HG03565 (cell line): ENCODE data around the gene CPNE5.
"Not testable (repeated sequence)": the region's sequence is repeated elsewhere in the genome, so short reads cannot be mapped to it uniquely, and the experiment has no call there.

Experiments
- ATAC-seq: cut with Tn5 transposase; IDR thresholded peaks from one replicate; pipeline ENCODE4 v1.9.1; 2021; ENCODE audit warnings: mild to moderate bottlenecking, moderate library complexity; ENCODE audit not compliant: unreplicated experiment

The CPNE5 gene

DNA sequence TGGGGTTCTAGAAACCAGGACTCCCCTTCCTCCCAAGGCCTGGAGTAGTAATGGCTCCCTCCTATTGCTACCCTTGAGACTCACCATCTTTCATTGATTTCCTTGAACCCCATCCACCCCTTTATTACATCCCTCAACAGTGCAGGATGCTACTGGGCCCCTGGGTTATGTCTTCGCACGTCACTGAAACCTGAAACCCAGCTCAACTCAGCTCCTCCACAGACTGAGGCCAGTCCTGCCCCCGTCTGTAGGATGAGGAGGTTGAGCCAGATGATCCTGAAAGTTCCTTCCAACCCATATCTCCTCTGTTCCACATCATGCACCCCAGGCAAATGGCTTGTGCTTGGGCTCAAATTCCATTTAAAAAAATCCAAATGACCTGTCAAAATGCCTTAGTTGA lies 21.4 kb downstream of the CPNE5 start:
- ATAC-seq = no peak

DNA sequence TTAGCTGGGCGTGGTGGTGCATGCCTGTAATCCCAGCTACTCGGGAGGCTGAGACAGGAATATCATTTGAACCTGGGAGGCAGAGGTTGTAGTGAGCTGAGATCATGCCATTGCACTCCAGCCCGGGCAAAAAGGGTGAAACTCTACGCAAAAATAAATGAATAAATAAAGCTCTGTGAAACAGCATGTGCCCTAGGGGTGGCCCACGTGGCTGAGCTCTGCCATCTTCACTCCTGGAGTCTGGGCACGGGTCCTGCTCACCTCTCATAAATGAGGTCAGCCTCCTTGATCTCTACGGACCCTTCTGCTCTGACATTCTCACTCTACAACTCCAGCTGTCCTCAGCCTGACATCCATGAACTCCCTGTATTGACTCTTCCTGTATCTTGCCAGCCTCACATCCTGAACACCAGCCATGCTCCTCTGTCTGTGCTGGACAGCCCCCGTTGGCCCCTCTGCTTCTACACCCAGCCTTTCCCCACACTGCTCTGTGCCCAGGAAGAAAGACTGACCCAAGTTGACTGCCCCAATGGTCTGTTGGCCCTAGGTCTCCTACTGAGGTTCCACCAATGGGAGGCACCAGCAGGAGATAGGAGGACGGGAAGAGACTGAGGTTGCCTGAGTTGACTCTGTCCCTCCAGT lies 21.9 kb downstream of the CPNE5 start:
- ATAC-seq = no peak

DNA sequence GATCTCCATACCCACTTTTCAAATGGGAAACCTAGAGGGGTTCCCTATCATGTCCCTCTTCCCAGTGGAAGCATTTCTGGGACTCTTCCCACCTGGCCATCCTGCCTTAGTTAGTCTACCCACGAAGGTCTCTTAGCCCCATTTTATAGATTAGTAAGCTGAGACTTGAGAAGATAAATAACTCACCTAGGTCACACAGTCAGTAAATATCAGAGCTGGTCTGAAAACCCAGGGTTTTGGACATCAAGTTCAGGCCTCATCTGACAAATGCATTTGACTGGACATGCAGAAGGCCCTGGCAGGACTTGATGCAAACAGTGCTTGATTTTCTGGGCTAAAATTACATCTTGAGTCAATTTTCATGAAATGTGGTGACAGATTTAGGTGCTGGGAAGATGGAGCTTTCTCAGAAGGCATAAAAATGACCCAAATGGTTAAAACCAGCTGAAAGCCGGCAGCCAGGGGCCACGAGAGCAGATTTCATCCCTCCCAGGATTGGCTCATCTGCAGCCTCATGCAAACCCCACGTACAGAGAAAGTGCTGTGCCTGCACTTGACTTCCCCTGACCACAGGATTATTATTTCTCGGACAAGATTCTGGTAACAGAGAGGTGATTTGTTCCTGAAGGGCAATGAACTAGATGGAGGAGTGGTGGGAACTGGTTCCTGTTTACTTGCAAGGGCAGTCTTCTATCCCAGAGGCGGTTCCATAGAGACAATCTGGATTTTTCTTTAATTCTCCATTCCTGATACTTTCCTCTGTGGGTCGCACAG lies 23.1 kb downstream of the CPNE5 start:
- ATAC-seq = no peak

DNA sequence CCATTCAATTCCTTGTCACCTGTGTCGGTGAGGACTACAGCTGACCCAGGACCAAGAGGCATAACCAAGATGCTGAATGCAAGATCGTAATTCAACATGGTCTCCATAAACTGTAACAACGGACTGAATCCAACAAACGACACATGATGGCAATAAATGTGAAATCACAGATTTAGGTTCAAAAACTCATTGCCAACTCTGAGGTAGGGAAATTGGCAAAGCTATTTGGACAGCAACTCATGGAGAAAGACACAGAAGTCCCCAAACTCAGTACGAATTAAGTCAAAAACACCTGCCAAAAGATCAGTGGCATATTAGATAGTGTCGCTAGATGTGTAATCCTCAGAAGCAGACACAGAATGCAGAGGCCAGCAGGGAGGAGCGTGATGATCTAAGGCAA lies 25.0 kb downstream of the CPNE5 start:
- no peak for ATAC-seq

DNA sequence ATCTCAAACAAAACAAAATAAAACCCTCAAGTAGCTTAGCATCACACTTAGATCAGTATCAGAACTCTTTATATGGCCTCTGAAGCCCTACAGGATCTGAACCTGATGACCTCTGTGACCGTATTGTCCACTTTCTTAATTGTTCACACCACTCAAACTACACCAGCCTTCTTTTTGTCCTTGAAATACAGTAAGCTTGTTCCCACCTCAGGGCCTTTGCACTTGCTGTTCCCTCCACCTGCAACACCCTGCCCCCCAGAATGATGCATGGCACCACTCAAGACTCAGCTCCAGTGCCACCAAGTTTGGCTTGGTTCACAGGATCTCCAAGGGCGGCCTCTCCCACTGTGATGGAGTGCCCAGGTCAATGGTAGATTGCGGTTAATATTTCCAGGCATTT lies 25.7 kb downstream of the CPNE5 start:
- no peak for ATAC-seq

DNA sequence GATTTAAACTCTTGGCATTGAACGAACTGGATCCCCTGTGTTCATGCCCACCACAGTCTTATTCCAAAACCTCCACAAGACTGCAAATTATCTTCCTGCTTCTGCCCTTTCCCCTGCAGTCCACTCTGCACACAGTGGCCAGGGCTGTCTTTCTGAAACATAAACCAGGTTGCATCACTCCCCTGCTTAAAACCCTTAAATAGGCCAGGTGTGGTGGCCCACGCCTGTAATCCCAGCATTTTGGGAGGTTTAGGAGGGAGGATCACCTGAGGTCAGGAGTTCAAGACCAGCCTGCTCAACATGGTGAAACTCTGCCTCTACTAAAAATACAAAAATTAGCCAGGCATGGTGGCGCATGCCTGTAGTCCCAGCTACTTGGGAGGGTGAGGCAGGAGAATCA lies 26.2 kb downstream of the CPNE5 start:
- not testable (repeated sequence) for ATAC-seq

DNA sequence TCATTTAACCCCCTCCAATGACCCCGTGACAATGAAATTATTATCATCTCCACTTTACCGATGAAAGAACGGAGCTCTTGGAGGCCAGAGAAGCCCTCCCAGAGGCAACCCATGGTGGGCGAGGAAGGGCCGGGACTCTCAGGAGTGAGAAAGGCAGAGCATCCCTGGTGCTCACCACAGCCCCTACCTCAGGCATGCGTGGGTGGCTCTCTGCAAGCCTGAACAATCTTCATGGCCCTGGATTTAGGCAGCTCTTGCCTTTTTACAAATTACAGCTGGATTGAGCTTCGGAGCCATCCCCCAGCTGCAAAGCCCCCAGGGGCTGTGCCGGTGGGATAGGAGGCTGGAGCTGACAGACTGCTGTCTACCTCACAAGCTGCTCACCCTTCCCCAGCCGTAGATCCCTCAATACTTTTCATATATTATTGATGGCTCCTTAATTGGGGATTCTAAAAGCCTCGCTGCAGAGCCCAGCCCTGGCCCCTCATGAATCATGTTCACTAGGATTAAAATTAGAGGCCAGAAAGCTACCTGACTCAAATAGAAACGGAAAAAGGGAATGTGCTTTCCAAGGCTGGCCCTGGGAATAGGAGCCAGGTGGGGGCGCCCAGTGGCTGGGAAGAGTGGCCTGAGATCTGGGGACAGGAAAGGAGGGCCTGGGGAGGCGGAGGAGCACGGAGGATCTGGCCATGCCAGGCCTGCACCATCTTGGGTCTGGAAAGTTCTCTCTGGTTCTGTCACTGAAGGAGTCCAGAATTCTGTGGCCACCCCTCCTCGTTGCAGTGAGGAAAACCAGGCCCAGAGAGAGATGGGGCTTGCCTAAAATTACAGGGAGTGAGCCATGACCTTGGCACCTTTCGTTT lies 29.1 kb downstream of the CPNE5 start:
- no peak for ATAC-seq

DNA sequence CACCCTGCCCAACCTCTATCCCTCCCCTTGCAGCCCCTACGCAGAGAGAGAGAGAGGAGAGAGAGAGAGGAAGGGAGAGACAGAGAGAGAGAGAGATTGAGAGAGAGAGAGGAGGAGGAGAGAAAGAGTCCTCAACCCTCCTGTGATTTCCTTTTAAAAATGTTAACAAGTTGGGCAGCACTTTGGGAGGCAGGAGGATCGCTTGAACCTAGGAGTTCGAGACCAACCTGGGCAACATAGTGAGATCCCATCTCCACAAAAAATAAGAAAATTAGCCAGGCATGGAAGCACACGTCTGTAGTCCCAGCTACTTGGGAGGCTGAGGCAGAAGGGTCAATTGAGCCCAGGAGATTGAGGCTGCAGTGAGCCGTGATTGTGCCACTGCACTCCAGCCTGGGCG lies 30.1 kb downstream of the CPNE5 start:
- no peak for ATAC-seq

DNA sequence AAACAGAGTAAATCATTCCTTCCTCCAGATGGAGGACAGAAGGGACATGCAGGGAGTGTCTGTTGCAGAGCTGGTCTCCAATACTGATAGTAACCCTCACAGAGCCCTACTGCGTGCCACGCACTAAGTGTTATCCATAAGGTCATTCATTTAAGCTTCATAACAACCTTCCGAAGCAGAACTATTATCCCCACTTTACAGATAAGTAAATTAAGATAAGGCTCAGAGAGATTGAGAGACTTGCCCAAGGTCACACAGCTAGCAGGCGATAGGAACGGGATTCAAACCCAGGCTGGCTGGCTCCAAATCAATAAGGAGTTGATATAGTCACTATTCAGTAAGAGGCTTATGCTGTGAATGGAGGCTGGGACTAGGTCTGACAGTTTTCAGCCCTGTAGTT lies 30.6 kb downstream of the CPNE5 start:
- no peak for ATAC-seq

DNA sequence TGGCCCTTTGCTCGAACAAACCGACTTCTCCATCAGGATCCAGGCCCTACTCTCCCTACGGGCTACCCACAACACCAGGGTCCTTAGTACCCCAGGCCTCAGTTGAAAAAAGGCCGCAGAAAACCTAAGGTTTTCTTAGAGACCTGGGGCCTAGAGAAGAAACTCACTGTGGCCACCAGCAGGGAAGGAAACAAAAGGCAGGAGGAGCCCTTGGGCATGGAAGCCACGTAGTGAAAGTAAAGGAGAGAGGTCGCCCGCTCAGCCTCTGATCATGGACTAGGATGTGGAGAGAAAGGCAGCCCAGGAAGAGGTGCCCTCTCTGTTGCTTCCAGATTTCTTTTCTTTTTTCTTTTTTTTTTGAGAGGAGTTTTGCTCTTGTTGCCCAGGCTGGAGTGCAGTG lies 31.5 kb downstream of the CPNE5 start:
- no peak for ATAC-seq

DNA sequence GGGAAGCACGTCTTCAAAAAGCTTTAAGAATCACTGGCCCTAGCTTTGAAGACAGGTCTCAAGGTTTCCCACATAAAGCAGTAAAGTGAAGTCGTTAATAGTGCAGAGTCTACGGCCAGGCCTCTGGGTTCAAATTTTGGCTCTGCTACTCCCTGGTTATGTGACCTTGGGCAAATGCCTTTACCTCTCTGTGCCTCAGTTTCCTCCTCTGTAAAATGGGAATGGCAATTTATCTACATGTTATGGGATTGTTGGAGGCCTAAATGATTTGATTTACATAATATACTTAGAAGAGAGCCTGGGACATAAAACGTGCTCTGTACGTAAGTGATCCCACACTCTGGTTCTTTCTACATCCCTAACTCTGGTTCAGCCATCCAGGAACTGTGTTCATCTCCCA lies 32.1 kb downstream of the CPNE5 start:
- ATAC-seq = no peak

DNA sequence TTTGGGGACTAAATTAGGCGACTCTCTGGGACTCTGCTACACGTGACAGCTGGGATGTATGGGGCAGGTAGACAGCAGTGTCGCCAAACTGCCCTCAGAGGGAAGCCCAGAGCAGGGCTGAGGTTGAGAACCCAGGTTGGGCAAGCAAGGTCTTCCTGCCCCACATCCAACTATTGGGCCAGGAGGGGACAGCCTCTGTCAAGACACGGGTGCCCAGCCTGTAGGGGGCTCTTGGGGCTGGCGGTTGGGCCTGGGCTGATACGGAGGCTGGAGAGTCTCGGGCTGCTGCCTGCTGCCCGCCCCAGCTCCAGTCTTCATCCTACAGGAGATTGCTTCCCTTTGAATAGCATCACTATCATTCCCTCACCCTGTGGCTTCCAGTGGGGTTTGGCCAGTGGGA lies 33.3 kb downstream of the CPNE5 start:
- no peak for ATAC-seq

DNA sequence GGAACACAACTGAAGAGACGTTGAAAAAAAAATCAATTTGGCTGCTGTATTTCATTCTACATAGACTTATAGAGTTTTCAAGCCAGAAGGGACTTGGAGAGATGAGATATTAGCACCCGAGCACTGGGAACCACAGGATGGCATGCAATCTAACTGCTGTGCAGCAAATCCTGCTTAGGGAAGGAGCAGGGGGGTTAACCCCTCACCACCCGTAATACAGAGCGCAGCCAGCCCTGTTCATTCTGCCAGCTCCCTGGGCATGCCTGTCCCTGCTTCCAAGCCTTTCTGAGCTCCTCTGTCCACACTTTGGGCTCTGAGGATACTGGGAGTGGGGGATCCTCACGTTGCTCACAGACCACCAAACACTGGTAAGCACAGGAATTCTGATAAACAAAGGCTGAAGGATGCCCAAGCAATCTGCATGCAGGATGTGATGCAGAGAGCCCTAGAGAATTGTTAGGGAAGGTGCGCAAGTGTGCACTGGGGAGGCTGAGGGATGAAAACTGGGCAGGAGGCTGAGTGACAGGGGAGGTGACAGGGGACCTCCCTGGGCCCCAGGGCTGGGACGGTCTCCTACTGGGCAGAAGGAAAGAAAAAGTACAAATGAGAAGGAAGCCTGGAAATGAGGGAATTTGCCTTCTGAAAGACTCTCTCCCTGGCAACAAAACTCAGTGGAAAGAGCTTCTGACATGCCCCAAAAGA lies 34.0 kb downstream of the CPNE5 start:
- no peak for ATAC-seq

DNA sequence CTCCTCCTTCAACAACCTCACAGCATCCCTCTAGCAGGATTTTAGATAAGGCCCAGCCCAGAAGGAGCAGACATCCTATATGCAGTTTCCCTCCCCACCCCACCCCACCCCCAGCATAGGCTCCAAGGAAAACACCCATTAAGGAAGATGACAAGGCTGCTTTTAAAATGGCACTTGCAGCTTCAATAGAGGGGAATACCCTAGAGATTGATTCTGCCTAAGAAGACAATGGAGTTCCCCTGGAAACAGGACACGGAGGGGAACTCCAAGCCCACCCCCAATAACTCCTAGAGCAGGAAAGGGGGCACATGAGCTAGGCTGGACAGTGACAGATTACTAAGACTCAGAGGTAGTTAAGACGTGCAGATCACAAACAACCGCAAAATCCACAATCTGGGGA lies 34.7 kb downstream of the CPNE5 start:
- ATAC-seq = no peak

DNA sequence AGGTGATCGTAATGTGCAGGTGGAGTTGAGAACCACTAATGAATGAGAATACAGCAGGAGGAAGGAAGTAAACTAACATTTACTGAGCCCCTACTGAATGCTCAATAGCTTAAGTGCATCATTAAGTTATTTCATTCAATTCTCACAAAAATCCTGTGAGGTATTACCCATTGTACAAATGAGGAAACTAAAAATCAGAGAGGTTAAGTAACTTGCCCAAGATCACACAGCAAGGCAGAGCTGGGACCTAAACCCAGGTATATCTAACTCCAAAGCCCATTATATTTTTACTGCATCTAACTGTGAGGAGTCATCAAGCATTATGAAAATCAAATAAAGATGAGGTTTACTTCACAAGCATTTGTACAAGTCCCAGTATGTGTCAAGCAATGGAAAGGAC lies 35.3 kb downstream of the CPNE5 start:
- ATAC-seq = no peak

DNA sequence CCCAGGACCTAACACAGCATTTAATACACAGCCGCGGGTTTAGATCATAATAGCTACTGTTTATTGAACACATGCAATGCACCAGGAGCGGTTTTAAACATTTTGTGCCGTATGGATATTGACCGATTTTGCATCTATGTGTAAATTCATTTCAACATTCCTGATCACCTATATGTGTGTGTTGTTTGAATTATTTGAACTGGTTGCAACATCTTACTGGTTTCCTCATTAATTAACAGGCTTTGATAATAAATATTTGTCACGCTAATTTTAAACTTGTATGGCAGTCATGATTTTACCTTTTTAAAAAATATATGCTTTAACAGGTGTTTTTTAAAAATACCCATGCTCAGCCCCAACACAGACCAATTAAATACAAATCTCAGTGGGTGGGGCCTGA lies 35.8 kb downstream of the CPNE5 start:
- ATAC-seq = no peak

DNA sequence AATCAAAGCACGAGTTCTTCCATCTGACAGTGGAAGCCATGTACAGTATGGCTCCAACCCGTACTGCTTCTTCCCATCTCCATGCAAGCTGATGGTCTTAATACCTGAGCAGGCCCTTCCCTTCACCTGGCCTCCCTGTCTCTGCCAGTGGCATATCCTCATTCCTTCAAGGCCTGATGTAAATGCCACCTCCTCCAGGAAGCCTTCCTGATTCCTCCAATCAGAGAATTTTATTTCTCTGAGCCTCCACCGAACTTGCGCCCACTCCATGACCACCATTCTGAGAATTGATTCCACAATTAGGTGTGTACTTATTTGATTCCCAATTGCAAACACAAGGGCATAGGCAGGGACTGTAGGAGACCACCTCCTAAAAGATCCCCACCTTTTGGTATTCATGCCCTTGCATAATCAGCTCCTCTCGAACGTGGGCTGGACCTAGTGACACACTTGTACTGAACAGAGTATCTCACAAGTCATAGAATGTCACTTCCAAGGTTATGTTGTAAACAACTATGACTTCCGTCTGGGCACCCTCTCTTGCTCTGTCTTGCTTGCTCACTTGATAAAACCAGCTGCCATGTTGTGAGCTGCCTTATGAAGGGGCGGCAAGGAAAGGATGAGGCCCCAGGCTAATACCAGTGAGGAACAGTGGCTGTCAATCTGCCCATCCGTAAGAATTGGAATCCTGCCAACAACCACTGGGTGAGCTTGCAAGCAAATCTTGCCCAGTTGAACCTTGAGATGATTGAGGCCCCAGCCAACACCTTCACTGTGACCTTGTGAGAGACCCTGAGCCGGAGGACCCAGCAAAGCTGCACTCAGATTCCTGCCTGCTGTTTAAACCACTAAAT lies 38.8 kb downstream of the CPNE5 start:
- ATAC-seq = no peak

DNA sequence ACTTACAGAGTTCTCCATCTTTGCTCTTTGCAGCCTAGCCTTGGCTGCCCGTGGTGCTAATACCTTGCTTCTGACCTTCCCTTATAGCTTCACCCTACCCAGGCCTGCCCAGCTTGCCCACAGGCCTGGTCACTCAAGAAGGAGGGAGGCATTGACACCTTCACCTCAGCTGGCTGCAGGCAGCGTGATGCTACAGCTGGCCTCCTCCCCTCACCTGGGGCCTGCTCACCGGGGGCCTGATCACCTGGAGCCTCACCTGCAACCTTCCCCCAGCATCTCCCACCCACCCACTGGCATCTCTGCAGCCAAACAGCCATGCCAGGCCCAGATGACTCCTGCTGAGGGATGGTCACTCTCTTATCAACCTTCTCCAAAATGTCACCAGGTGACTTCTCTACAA lies 40.4 kb downstream of the CPNE5 start:
- ATAC-seq = no peak

DNA sequence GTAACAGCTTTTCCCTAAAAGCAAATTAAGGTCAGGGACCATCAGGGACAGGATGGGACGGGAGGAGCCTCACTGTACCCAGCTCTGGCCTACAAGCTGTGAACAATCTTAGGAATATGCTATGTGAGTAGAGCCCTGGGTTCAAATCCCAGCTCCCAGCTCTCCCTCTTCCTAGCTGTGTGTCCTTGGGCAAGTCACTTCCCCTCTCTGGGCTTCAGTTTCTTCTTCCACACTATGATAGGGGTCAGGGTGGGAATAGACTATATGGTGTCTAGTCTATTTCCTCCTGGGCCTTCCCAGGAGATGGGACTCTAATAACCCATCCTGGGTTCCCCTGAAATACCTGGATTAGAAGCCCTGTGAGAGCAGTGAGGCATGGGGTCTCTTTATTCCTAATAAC lies 41.6 kb downstream of the CPNE5 start:
- ATAC-seq = no peak

DNA sequence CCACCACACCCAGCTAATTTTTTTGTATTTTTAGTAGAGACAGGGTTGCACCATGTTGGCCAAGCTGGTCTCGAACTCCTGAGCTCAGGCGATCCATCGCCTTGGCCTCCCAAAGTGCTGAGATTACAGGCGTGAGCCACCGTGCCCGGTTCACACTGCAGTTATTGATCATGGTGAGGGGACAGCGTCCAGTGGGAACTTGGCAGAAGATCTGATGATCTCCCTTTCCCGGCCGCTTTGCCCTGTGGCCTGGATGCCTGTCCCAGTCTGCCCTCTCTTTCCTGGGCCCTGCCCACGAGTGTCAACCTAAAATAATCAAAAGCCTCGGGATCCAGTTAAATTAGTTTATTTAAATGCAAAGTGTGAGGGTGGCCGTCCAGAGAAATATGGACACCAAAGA lies 42.2 kb downstream of the CPNE5 start:
- no peak for ATAC-seq
